ENCODE data around the gene SPA17.

Gene SPA17

GRCh38 chr11:124662106-124662505 is 11.6 kb upstream of the SPA17 start:
- H3K9ac ChIP-seq (ENCODE audit: low read length), result no peak overlapping the region
- peaks cover 7% of the 10 kb centered on the region; the same call in 1 of the 2 replicates for H3K4me1 ChIP-seq (ENCODE audit: control insufficient read depth, insufficient read depth, low read length)
- no peak overlapping the region for H3K4me3 ChIP-seq (ENCODE audit: low read depth, low read length)
- no peaks in the 10 kb centered on the region for H3K36me3 ChIP-seq (ENCODE audit: control insufficient read depth, insufficient read depth, low read length)
- H3K27me3 ChIP-seq (ENCODE audit: control insufficient read depth, insufficient read depth, low read length), result no peaks in the 10 kb centered on the region
- no peaks in the 10 kb centered on the region for H3K9me3 ChIP-seq (ENCODE audit: control insufficient read depth, insufficient read depth, low read depth, low read length)
- H3K27ac ChIP-seq (ENCODE audit: low read depth, low read length), result no peak overlapping the region

GRCh38 chr11:124663861-124664260 is 9.8 kb upstream of the SPA17 start:
- no peak overlapping the region for H3K4me3 ChIP-seq (ENCODE audit: low read depth, low read length)
- H3K4me1 ChIP-seq (ENCODE audit: control insufficient read depth, insufficient read depth, low read length), result no peaks in the 10 kb centered on the region
- no peak overlapping the region for H3K9ac ChIP-seq (ENCODE audit: low read length)
- peaks cover 9% of the 10 kb centered on the region; the same call in 1 of the 2 replicates for H3K27me3 ChIP-seq (ENCODE audit: control insufficient read depth, insufficient read depth, low read length)
- H3K36me3 ChIP-seq (ENCODE audit: control insufficient read depth, insufficient read depth, low read length), result no peaks in the 10 kb centered on the region
- H3K9me3 ChIP-seq (ENCODE audit: control insufficient read depth, insufficient read depth, low read depth, low read length), result no peaks in the 10 kb centered on the region
- H3K27ac ChIP-seq (ENCODE audit: low read depth, low read length), result no peak overlapping the region

- H3K27me3 ChIP-seq (ENCODE audit: control insufficient read depth, insufficient read depth, low read length), result peaks cover 23% of the 10 kb centered on the region
- H3K9me3 ChIP-seq (ENCODE audit: control insufficient read depth, insufficient read depth, low read depth, low read length), result no peaks in the 10 kb centered on the region
- no peak overlapping the region for H3K27ac ChIP-seq (ENCODE audit: low read depth, low read length)
- H3K36me3 ChIP-seq (ENCODE audit: control insufficient read depth, insufficient read depth, low read length), result no peaks in the 10 kb centered on the region
- H3K9ac ChIP-seq (ENCODE audit: low read length), result no peak overlapping the region
- H3K4me3 ChIP-seq (ENCODE audit: low read depth, low read length), result no peak overlapping the region
- peaks cover 2% of the 10 kb centered on the region; the same call in 1 of the 2 replicates for H3K4me1 ChIP-seq (ENCODE audit: control insufficient read depth, insufficient read depth, low read length)
Observed at GRCh38 chr11:124667601-124668000, 6.1 kb upstream of the SPA17 start.

- no peak overlapping the region for H3K27ac ChIP-seq (ENCODE audit: low read depth, low read length)
- no peaks in the 10 kb centered on the region for H3K9me3 ChIP-seq (ENCODE audit: control insufficient read depth, insufficient read depth, low read depth, low read length)
- peaks cover 7% of the 10 kb centered on the region; the same call in 1 of the 2 replicates for H3K4me1 ChIP-seq (ENCODE audit: control insufficient read depth, insufficient read depth, low read length)
- no peak overlapping the region for H3K4me3 ChIP-seq (ENCODE audit: low read depth, low read length)
- peaks cover 32% of the 10 kb centered on the region for H3K27me3 ChIP-seq (ENCODE audit: control insufficient read depth, insufficient read depth, low read length)
- H3K9ac ChIP-seq (ENCODE audit: low read length), result no peak overlapping the region
- H3K36me3 ChIP-seq (ENCODE audit: control insufficient read depth, insufficient read depth, low read length), result no peaks in the 10 kb centered on the region
Observed at GRCh38 chr11:124669193-124669592, 4.5 kb upstream of the SPA17 start.

GRCh38 chr11:124670732-124671131 is 3.0 kb upstream of the SPA17 start:
- no peak overlapping the region for H3K4me3 ChIP-seq (ENCODE audit: low read depth, low read length)
- H3K9ac ChIP-seq (ENCODE audit: low read length), result no peak overlapping the region

GRCh38 chr11:124672536-124673215 is 1.0 kb upstream of the SPA17 start:
- no peaks in the 10 kb centered on the region for H3K9me3 ChIP-seq (ENCODE audit: control insufficient read depth, insufficient read depth, low read depth, low read length)
- peak overlapping the region; percentile 90 for H3K4me3 ChIP-seq (ENCODE audit: low read depth, low read length)
- no peak overlapping the region for H3K27ac ChIP-seq (ENCODE audit: low read depth, low read length)
- H3K27me3 ChIP-seq (ENCODE audit: control insufficient read depth, insufficient read depth, low read length), result peaks cover 29% of the 10 kb centered on the region
- H3K36me3 ChIP-seq (ENCODE audit: control insufficient read depth, insufficient read depth, low read length), result no peaks in the 10 kb centered on the region
- H3K9ac ChIP-seq (ENCODE audit: low read length), result peak overlapping the region; percentile 82
- H3K4me1 ChIP-seq (ENCODE audit: control insufficient read depth, insufficient read depth, low read length), result peaks cover 7% of the 10 kb centered on the region; the same call in 1 of the 2 replicates

More at GRCh38 chr11:124670732-124671131, 3.0 kb upstream of the SPA17 start:
- Histone ChIP-seq H3K9me3 (ENCODE audit: control insufficient read depth, insufficient read depth, low read depth, low read length) (no peaks in the 10 kb centered on the region), H3K27me3 (ENCODE audit: control insufficient read depth, insufficient read depth, low read length) (peaks cover 32% of the 10 kb centered on the region), H3K36me3 (ENCODE audit: control insufficient read depth, insufficient read depth, low read length) (no peaks in the 10 kb centered on the region), H3K4me1 (ENCODE audit: control insufficient read depth, insufficient read depth, low read length) (peaks cover 7% of the 10 kb centered on the region; the same call in 1 of the 2 replicates), H3K27ac (ENCODE audit: low read depth, low read length) (no peak overlapping the region)

GRCh38 chr11:124674168-124674517 is 439 bp downstream of the SPA17 start:
- Histone ChIP-seq H3K4me3 (ENCODE audit: low read depth, low read length) (peak overlapping the region; percentile 90), H3K27ac (ENCODE audit: low read depth, low read length) (0 out of 2 replicates have a peak overlapping the region, but pooled peaks have one; percentile 41), H3K4me1 (ENCODE audit: control insufficient read depth, insufficient read depth, low read length) (peaks cover 7% of the 10 kb centered on the region; the same call in 1 of the 2 replicates), H3K36me3 (ENCODE audit: control insufficient read depth, insufficient read depth, low read length) (no peaks in the 10 kb centered on the region), H3K9ac (ENCODE audit: low read length) (peak overlapping the region; percentile 92), H3K27me3 (ENCODE audit: control insufficient read depth, insufficient read depth, low read length) (peaks cover 23% of the 10 kb centered on the region), H3K9me3 (ENCODE audit: control insufficient read depth, insufficient read depth, low read depth, low read length) (no peaks in the 10 kb centered on the region)

GRCh38 chr11:124674571-124674970 is 867 bp downstream of the SPA17 start:
- Histone ChIP-seq H3K9me3 (ENCODE audit: control insufficient read depth, insufficient read depth, low read depth, low read length) (no peaks in the 10 kb centered on the region), H3K9ac (ENCODE audit: low read length) (no peak overlapping the region), H3K4me1 (ENCODE audit: control insufficient read depth, insufficient read depth, low read length) (peaks cover 7% of the 10 kb centered on the region; the same call in 1 of the 2 replicates), H3K27ac (ENCODE audit: low read depth, low read length) (no peak overlapping the region), H3K36me3 (ENCODE audit: control insufficient read depth, insufficient read depth, low read length) (no peaks in the 10 kb centered on the region), H3K4me3 (ENCODE audit: low read depth, low read length) (peak overlapping the region; percentile 90), H3K27me3 (ENCODE audit: control insufficient read depth, insufficient read depth, low read length) (peaks cover 19% of the 10 kb centered on the region)

GRCh38 chr11:124676386-124676785 is 2.7 kb downstream of the SPA17 start:
- H3K4me1 ChIP-seq (ENCODE audit: control insufficient read depth, insufficient read depth, low read length), result peaks cover 7% of the 10 kb centered on the region; the same call in 1 of the 2 replicates
- H3K9ac ChIP-seq (ENCODE audit: low read length), result no peak overlapping the region
- no peaks in the 10 kb centered on the region for H3K9me3 ChIP-seq (ENCODE audit: control insufficient read depth, insufficient read depth, low read depth, low read length)
- H3K27ac ChIP-seq (ENCODE audit: low read depth, low read length), result no peak overlapping the region
- no peaks in the 10 kb centered on the region for H3K36me3 ChIP-seq (ENCODE audit: control insufficient read depth, insufficient read depth, low read length)
- no peak overlapping the region for H3K4me3 ChIP-seq (ENCODE audit: low read depth, low read length)
- peaks cover 14% of the 10 kb centered on the region for H3K27me3 ChIP-seq (ENCODE audit: control insufficient read depth, insufficient read depth, low read length)

- H3K27ac ChIP-seq (ENCODE audit: low read depth, low read length), result no peak overlapping the region
- peaks cover under 1% of the 10 kb centered on the region; the same call in 1 of the 2 replicates for H3K27me3 ChIP-seq (ENCODE audit: control insufficient read depth, insufficient read depth, low read length)
- no peak overlapping the region for H3K4me3 ChIP-seq (ENCODE audit: low read depth, low read length)
- no peaks in the 10 kb centered on the region for H3K4me1 ChIP-seq (ENCODE audit: control insufficient read depth, insufficient read depth, low read length)
- 0 out of 2 replicates have a peak, but pooled peaks cover 9% of the 10 kb centered on the region for H3K9me3 ChIP-seq (ENCODE audit: control insufficient read depth, insufficient read depth, low read depth, low read length)
- H3K36me3 ChIP-seq (ENCODE audit: control insufficient read depth, insufficient read depth, low read length), result no peaks in the 10 kb centered on the region
- H3K9ac ChIP-seq (ENCODE audit: low read length), result no peak overlapping the region
Observed at GRCh38 chr11:124678416-124678815, 4.7 kb downstream of the SPA17 start.

GRCh38 chr11:124681421-124681820 is 7.7 kb downstream of the SPA17 start:
- Histone ChIP-seq H3K27me3 (ENCODE audit: control insufficient read depth, insufficient read depth, low read length) (no peaks in the 10 kb centered on the region), H3K4me1 (ENCODE audit: control insufficient read depth, insufficient read depth, low read length) (no peaks in the 10 kb centered on the region), H3K9ac (ENCODE audit: low read length) (no peak overlapping the region), H3K27ac (ENCODE audit: low read depth, low read length) (no peak overlapping the region), H3K36me3 (ENCODE audit: control insufficient read depth, insufficient read depth, low read length) (no peaks in the 10 kb centered on the region), H3K9me3 (ENCODE audit: control insufficient read depth, insufficient read depth, low read depth, low read length) (peaks cover 19% of the 10 kb centered on the region), H3K4me3 (ENCODE audit: low read depth, low read length) (no peak overlapping the region)

All from HUES6 (cell line).